G401.6 (cell line): Measurements from ENCODE around the gene TRIM44.

ENCODE experiments used
- FAIRE-seq: peaks from 2 replicates; lab custom pipeline; 2012; peaks lifted over from hg19 to GRCh38; lab: Jason Lieb, UNC

Gene TRIM44

GRCh38 chr11:35717520-35717919, 54.9 kb downstream of the TRIM44 start:
- FAIRE-seq, result no peak

DNA sequence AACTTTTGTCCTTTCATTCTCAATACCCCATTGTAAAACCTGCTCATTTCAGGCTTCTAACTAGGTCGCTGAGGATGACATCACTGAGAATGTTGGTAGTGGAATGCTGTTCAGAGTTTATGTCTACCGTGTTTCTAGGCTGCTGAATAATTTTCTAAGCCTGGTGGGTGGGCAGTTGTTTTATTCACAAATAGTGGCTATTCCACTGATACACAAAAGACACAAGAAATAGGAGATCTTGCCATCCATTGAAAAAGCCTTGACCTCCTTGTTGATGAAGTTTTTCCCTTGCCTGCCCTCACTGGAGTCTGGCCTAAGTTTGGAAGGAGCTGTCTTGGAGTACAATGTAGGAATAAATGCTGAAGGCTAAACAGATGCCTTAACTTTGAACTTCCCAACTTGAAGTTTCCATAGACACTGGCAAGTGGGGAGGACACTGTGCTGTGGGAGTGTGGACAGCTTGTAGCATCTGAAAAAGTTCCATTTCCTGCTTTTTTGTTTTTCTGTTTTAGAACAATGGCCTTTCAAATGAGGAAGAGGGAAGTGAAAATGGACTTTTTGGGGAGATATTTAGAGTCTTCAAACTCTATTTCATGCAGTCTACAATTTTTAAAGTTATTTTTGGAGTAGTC, 59.2 kb downstream of the TRIM44 start:
- FAIRE-seq, result no peak

DNA sequence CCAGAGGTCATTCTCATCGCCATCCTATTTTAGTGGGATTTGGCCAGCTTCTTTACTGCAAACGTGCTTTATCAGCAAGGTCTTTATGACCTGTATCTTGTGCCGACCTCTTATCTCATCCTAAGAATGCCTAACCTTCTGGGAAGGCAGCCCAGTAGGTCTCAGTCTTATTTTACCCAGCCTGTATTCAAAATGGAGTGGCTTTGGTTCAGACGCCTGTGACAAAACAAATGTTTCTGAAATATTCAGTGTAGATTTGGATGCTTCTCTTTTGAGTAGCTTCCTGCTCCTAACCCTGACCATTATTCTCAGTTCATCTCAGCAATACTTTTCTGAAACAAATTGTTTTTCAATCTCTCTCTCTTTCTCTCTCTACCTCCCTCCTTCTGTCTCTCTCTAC, 60.1 kb downstream of the TRIM44 start:
- FAIRE-seq, result no peak

- FAIRE-seq, result no peak
Measured at GRCh38 chr11:35723493-35723892, 60.9 kb downstream of the TRIM44 start.

DNA sequence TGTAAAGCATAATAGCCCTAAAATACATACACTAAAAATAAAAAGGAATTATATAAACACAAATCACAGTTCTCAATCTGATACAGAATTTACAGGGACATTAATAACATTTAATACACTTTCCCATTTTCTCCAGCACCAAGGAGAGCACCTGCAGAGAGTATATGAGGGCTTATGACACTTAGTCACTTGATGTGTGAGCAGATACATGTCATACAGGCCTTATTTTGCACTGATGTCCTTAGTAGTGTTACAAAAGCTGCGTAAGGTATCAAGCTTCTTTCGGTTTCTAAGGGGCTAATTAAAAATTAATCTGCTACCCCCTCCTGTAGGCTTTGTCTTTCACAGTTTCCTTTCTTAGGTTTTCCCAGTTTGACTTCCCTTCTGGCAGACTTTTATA, 61.3 kb downstream of the TRIM44 start:
- no peak for FAIRE-seq

DNA sequence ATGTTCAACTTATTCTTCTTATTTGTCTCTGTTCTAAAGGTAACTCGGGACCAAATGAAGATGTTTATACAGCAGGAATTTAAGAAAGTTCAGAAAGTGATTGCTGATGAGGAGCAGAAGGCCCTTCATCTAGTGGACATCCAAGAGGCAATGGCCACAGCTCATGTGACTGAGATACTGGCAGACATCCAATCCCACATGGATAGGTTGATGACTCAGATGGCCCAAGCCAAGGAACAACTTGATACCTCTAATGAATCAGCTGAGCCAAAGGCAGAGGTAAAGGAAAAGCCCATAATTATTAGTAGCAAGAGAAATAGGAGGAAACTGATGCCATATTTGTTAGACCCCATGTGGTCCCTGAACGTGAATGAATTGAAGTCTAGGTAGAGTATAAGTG, 63.3 kb downstream of the TRIM44 start:
- FAIRE-seq, result no peak

DNA sequence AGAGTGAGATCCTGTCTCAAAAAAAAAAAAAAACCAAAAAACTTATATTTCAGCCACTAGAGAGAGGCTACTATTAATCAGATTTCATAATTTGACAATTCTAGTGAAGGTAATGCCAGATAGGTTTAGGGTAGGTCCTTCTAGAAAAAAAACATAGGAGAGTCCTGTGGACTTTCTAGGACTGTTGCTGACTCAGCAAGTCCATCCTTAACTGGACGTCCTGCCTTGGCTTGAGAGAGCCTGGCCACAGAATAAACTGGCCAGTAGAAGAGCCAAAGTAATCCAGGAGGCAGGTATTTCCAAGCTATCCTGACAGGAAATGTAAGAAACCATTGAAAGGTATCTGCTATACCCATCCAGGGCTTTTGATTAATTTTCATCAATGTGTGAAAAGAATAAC, 64.6 kb downstream of the TRIM44 start:
- FAIRE-seq, result no peak

DNA sequence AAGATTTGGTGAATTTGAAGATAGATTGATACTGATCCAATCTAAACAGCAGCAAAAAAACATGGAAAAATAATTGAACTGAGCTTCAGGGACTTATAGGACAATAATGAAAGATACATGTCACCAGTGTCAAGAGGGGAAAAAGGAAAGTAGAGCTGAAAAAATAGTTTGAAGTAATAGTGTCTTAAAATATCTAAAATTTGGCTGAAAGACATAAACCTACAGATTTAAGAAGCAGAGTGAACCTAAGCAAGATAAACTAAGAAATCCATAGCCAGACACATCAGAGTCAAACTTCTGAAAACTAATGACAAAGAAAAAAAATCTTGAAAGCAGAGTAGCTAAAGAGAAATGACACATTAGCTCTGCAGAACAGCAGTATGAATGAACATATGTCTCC, 67.7 kb downstream of the TRIM44 start:
- no peak for FAIRE-seq

DNA sequence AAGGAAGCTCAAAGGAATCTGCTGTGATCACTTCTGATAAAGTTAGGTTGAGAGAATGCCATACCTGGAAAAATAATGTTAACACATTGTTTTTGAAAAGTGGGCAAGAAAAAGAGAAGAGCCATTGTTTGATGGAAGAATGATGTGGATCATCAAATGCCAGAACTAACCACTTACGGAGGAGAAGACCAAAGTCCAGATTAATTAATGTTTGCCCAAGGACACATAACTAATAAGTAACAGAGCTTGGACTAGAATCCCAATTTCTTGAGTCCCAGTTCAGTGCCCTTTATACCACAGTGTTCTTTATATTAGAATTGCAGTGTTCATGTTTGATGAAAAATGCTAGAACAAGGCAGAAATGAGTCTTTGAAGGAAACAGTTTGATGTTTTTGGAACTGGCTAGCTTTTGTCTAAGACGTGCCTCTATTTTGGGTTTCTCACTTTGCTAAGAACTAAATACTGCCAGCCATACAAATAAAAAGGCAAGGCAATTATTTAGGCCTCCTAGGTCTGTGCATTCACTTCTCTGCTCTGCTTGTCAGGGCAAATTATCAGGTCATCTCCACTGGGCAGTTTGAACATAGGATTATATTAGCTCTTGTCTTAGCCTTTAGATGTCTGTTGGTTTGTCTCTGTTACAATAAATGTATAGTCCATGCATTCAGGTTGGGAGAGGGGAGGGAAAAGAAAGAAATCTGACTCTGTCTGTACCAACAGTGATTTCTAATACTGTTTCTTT, 72.3 kb downstream of the TRIM44 start:
- no peak for FAIRE-seq

- no peak for FAIRE-seq
Measured at GRCh38 chr11:35735411-35735810, 72.8 kb downstream of the TRIM44 start.

- no peak for FAIRE-seq
Measured at GRCh38 chr11:35735903-35736302, 73.3 kb downstream of the TRIM44 start.

DNA sequence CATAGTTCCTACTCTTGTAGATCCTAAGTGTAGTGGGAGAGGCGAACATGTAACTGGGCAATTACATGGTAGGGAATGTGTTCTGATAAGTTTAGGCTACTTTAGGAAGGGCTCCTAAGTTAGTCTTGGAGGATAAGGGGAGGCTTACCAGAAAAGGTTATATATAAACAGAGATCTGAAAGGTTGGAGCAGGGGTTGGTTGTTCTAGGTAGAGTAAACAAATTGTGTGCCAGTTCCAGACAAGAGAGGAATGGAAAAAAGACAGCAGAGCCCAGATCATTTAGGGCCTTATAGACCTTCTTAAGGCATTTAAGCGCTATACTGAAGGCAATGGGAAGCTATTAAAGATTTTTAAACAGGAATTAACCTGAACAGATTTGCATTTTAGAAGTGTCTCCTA, 74.4 kb downstream of the TRIM44 start:
- FAIRE-seq, result no peak

DNA sequence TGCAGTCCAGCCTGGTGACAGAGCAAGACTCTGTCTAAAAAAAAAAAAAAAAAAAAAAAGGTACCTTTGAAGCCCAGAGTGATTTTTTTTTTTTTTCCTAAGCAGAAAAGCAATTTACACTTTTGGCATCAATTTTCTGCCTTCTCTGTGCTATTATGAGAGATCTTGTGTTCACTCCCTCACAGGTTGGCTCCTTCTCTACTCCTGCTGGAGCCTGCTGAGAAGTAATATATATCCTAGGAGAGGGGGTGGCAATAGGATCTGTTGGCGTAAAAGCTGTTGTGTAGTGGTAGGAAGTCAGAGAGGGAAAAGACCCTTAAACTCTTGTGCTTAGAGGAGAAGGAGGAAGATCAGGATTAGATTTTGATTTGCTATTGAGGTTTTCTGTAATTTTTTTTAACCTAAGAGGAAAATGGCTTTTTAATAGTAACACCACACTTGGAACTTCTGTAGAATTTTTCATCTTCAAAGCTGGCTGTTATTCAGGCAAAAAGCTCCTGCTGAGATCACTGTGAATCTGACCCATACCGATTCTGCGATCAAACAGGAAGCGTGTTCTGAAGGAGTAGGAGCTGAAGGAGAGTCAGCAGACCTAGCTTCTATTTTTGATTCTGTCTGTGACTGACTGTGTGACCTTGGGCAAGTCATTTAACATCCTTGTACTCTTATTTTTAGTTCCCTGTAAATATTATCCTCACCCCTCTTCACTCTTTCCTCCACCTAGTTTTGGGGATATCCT, 77.7 kb downstream of the TRIM44 start:
- no peak for FAIRE-seq

DNA sequence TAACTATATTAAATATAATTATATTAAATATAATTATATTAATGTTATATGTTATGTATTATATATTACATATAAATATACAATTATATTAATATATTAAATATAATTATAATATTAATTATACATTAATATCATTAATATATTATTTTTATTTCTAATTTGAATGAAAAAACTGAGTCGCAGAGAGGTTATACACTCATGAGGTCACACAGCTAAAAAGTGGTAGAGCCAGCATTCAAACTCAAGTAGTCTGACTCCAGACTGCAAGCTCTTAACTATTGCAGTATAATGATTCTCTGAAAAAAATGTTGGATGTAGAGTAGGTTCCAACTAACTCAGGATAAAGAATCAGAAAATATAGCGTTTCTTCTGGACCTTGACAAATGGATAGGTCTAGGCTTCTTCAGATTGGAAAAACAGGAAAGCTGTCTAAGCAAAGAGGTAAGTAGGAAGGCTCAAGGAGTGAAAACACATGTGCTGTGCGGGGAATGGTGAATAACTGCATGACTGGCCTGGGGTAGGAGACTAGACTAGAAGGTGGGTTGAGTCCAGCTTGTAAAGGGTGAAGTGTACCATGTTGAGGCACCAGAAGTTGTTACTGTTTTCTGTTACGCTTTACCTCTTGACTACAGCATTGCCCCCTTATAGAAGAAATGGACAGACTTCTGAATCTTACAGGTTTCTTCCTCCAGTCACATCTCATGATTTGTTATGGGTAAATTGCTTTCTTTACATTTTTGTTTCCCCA, 80.3 kb downstream of the TRIM44 start:
- FAIRE-seq, result no peak

DNA sequence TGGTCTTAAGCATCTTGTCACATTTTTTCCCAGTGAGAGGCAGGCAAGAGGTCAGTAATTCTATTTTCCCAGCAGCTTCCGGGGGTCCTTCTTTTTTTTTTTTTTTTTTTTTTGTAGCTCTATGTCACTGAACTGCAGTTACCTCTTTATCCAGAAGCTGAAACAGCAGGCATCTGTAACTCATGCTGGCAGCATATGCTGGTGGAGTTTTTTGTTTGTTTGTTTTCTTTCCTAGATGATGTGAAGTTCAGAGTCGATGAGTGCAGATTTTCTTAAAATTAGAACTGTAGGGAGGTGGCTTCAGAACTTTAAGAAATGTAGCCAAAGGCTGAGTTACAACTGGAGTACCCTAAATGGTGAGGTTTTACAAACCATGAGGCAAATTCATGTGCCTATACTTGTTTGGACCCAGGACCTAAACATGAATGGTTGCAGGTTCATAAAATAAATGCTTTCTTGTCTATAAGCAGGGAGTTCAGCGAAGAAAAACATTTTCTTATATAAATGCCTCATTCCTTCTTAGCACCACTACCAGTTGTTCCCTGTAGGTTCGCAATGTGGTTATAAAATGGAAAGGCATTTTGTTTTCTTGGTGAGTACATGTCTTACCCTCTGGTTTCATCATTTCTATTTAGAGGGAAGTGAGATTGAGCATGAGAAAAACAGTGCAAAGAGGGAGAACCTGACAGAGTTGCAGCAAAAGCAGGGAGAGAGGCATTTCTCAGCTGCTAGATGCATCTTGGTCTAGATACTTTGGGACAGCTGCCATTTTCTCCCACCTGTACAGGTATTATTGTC, 84.0 kb downstream of the TRIM44 start:
- FAIRE-seq, result no peak

- FAIRE-seq, result no peak
Measured at GRCh38 chr11:35747668-35748067, 85.1 kb downstream of the TRIM44 start.

GRCh38 chr11:35748644-35749043, 86.1 kb downstream of the TRIM44 start:
- no peak for FAIRE-seq

DNA sequence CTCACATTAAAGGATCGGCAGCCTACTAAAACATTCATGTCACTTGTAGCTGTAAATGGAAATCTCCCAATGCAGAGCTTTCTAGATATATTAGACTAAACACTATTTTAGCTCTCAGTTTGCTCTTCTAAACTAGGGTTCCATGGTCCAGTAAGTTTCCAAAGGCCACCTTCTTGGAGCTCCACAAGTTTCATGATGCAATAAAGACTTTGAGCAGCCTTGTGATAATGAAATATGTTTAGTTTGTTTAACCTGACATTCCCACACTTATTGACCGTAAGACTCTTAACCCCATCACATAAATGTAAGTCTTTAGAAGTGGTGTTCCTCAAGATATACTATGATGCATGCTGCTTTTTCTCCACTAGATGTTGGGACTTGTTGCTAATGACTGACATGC, 87.7 kb downstream of the TRIM44 start:
- FAIRE-seq, result no peak

DNA sequence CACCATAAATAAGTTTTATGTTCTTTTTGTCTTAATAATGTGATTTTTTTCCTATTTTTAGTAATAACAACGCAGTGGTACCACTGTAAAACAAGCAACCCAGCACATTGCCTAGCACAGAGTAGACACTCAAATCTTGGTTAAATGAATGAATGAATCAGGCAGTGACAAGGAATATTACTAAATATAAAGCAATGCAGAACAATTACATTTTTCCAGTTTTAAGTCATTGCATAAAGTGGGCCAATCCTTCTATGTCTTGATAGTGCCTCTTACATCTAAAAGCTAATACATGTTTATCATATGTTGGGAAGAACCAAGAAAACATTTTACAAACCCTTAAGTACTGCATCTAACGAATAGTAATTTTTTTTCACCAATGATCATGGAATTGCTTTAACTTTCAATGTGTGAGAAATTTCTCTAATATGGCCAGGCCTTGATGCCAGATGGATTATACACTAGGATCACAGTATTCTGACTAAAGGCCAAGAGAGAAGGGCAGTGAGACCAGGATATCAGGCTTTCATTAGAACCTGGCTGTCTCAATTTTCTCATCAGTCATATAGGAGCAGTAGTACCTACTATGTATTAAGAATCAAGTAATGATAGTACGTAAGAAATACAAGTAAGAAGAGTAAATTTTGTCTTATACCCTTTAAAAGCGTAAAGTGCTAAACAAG, 88.5 kb downstream of the TRIM44 start:
- FAIRE-seq, result no peak

DNA sequence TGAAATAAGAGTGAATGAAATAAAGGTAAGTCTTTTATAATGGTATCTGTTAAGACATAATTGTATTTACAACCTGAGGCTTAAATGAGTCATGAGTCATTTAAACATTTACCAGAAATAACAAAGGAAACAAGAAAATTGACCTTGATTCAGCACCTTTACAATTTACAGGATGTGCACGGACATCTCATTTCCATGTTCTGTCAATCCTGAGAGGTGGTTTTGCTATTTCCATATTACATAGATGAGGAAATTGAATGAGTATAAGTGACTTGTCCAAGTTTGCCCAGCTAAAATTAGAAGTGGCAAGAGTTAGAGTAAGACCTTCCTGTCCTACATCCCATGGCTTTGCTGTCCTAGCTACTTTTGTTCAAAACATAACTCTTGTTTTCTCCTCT, 89.1 kb downstream of the TRIM44 start:
- FAIRE-seq, result no peak

DNA sequence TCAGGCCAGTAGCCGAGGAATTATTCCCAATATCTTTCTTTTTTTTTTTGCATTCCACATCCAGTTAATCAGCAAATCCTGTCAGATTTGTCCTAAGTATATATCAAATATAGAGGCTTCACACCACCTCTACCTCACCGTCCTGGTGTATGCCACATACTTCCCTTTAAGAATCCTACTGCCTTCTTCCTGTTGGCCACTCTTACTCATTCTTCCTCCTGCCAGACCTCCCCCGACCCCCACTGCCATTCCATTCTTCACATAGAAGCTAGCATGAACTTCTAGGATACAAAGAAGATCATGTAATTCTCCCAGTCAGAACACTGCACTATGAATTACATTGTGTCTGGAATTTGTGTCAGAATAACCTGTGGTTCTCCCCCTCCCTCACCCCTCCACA, 89.5 kb downstream of the TRIM44 start:
- no peak for FAIRE-seq
